Activated CD4-positive, alpha-beta T cell treated with anti-CD3 and anti-CD28 coated beads, Interleukin-2, amount 10 ng/mL, durations not matched to agents 24 days and 14 days (primary cell): ENCODE data around the gene TMA7B. TPM values are rescaled to one million over a fixed set of nuclear protein-coding genes. Genes with fewer than 3 reads are reported as not detected.

ENCODE experiments used
- DNase-seq: peaks from one replicate; pipeline ENCODE4 v3.0.0; 2022
- H3K27ac Mint-ChIP-seq: one replicate; pipeline ENCODE4 v1.8.0; 2022; ENCODE audit warnings: mild to moderate bottlenecking, mixed read lengths
- H3K27me3 Mint-ChIP-seq: one replicate; pipeline ENCODE4 v1.8.0; 2022; ENCODE audit warnings: mixed read lengths
- H3K36me3 Mint-ChIP-seq: one replicate; pipeline ENCODE4 v1.8.0; 2022; ENCODE audit warnings: low read depth, mild to moderate bottlenecking, mixed read lengths
- H3K4me1 Mint-ChIP-seq: one replicate; pipeline ENCODE4 v1.8.0; 2021; ENCODE audit warnings: mixed read lengths
- H3K4me3 Mint-ChIP-seq: one replicate; pipeline ENCODE4 v1.8.0; 2022; ENCODE audit warnings: mild to moderate bottlenecking, moderate library complexity, mixed read lengths
- H3K9me3 Mint-ChIP-seq: one replicate; pipeline ENCODE4 v1.8.0; 2021; ENCODE audit warnings: mixed read lengths
- intact Hi-C: fragments of 100-400 bp; cut with micrococcal nuclease; formaldehyde crosslinking; loops from one replicate; pipeline ENCODE4 v1.15.1; 2023
- total RNA-seq: library from RNA; stranded (reverse); gene quantifications from 2 replicates; pipeline ENCODE4 v1.2.3, GENCODE V29; 2022

Gene TMA7B
- total RNA-seq, 1 donor from 2014 or later: 0.96 TPM

DNA sequence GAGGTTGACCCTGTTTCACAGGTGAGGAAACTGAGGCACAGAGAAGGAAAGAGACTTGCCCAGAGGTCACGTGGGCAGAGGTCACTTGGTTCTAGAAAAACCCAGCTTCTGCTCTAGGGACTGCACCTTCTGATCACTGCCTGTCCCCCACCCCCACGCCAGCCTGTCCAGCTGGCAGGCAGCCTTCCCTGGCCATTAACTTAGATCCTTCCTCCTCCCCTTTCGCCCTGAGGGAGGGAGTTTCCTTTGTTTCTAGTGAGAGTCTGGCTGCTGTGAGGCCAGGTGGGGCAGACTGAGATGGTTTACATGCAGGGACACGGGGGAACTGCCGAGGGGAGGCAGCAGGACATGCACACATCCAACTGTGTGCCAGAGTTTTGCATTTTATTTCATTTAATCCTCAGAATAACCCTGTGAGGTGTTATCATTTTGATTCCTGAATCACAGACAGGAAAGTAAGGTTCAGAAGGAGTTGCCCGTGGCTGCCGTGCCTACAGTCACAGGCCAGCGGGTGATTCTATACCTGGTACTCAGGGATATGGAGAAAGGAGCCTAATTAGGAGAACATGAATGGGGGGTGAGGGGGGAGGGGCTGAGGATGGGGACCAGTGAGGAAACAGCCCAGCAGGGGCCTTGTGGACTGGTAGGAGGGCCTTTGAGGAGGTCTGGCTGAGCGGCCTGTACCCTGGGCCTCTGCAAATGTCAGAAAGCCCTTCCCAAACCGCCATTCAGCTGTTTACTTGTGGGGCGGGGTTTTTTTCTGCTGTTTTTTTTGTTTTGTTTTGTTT, 37.9 kb downstream of the TMA7B start:
- peaks cover 37% of the 10 kb centered on the region for H3K27me3 Mint-ChIP-seq
- no peak overlapping the region for H3K4me3 Mint-ChIP-seq
- H3K4me1 Mint-ChIP-seq: peaks cover 5% of the 10 kb centered on the region
- H3K36me3 Mint-ChIP-seq: no peaks in the 10 kb centered on the region
- no peaks in the 10 kb centered on the region for H3K9me3 Mint-ChIP-seq
- H3K27ac Mint-ChIP-seq: no peak overlapping the region
- intact Hi-C loops: no loop called here
- DNase-seq: no peak

DNA sequence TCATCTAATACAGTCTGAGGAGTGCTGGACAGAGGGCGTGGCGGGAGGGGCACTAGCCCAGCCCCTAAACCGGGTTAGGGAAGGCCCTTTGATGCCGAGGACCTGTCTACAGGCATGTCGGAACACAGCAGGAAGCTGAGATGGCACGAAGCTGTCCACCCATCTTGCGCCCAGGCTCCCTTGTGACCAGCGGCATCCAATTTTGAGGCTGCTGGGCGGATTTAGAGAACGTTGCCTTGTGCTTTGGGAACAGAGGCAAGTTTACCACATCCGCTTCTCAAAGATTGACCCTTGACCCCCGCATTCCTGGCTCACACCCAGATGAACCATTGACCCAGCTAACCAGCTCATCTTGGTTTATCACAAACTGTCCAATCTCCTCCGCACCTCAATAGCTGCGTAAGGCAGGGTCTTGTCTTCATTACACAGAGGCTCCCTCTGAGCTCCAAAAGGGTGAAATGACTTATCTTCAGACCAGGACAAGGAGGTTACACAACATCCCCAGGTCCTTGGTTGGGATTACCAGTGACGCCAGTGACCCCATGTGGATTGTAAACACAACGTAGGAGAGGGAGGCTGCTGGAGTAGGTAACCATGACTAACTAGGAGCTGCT, 39.1 kb downstream of the TMA7B start:
- no peaks in the 10 kb centered on the region for H3K9me3 Mint-ChIP-seq
- DNase-seq: no peak

DNA sequence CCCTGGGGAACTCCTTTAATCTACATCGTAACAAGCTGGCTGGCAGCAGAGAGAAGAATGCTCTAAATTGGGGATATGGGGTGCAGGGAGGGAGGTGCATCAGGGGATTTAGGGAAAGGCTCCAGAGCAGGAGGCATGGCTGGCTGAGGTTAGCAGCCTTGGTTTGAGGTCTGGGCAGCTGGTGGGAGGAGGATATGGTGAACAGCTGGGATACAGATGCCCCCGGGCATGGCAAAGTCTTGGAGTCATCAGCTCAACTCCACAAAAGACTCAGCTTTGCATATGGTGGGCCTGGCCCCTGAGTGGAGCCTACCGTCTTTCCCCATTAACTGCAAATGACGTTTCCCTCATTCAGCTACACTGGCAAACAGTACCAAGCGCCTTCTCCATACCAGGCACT, 40.0 kb downstream of the TMA7B start:
- Mint-ChIP-seq H3K9me3 (no peaks in the 10 kb centered on the region), H3K4me3 (no peak overlapping the region), H3K27ac (no peak overlapping the region), H3K4me1 (no peaks in the 10 kb centered on the region), H3K27me3 (peaks cover 29% of the 10 kb centered on the region), H3K36me3 (no peaks in the 10 kb centered on the region)
- DNase-seq: no peak
- intact Hi-C loops: no loop called here

More for the DNA sequence above, 39.1 kb downstream of the TMA7B start:
- Mint-ChIP-seq H3K4me3 (no peak overlapping the region), H3K4me1 (no peaks in the 10 kb centered on the region), H3K27ac (no peak overlapping the region), H3K27me3 (peaks cover 29% of the 10 kb centered on the region), H3K36me3 (no peaks in the 10 kb centered on the region)
- intact Hi-C loops: no loop called here

DNA sequence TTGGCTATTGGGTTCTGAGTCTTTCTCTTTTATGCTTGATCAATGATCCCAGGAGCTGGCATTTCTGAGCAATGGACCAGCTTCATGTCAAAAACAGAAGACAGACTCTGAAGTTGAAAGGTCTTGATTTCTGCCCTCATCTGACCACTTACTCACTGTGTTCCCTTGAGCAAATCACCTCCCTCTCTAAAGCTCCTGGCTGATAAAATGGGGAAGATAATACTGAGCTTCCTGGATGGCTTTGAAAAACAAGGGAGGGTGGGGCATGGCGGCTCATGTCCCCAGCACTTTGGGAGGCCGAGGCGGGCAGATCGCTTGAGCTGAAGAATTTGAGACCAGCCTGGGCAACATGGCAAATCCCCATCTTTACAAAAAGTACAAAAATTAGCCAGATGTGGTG, 40.9 kb downstream of the TMA7B start:
- Mint-ChIP-seq H3K4me1 (no peaks in the 10 kb centered on the region), H3K27me3 (peaks cover 24% of the 10 kb centered on the region), H3K4me3 (no peak overlapping the region), H3K36me3 (no peaks in the 10 kb centered on the region), H3K27ac (no peak overlapping the region), H3K9me3 (no peaks in the 10 kb centered on the region)
- no peak for DNase-seq
- intact Hi-C loops: no loop called here

- no peaks in the 10 kb centered on the region for H3K9me3 Mint-ChIP-seq
- no peak overlapping the region for H3K27ac Mint-ChIP-seq
- no peak overlapping the region for H3K4me3 Mint-ChIP-seq
- peaks cover 21% of the 10 kb centered on the region for H3K27me3 Mint-ChIP-seq
- intact Hi-C loops: no loop called here
- no peaks in the 10 kb centered on the region for H3K4me1 Mint-ChIP-seq
- DNase-seq: no peak
- no peaks in the 10 kb centered on the region for H3K36me3 Mint-ChIP-seq
Observed at GRCh38 chr22:40001800-40002577, 41.8 kb downstream of the TMA7B start.

DNA sequence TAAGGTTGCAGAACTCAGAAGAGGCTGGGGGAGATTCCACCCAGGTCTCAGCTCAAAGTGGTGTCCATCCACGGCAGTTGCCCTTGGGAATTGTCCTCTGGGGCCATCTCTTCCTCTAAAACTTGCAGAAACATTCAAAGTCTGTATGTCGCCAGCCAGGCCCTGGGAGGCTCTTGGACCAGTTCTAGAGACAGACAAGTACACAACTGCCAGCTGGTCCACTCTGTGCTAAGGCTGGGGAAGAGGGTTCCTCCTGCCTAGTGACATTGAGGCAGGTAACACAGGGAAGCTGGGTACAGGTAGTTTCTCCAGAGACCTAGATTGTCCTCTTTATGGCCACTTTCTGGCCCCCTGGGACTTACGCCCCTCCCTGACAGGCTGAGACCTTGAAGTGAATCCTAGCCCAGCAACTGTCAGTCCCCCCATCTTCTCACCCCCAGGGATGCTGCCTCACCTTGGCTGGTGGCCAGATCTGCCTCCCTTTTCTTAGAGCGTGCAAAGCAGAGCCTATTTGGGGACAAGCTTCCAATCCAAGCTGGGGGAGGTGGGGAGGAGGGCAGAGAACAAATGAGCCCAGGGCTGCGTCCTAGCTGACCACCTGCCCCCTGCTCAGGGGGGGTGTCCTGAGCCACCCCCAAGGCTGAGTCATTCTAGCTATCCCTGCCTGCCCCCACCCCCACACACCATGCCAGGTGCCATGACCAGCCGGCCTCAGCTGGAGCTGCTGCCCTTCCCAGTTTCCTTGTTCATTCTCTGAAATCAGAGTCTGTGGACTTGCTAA, 42.9 kb downstream of the TMA7B start:
- Mint-ChIP-seq H3K36me3 (no peaks in the 10 kb centered on the region), H3K4me3 (no peak overlapping the region), H3K27ac (no peak overlapping the region), H3K4me1 (peaks cover 2% of the 10 kb centered on the region), H3K27me3 (peaks cover 22% of the 10 kb centered on the region), H3K9me3 (no peaks in the 10 kb centered on the region)
- DNase-seq: no peak
- intact Hi-C loops: no loop called here

- Mint-ChIP-seq H3K4me3 (no peak overlapping the region), H3K4me1 (peaks cover 9% of the 10 kb centered on the region), H3K9me3 (no peaks in the 10 kb centered on the region), H3K36me3 (no peaks in the 10 kb centered on the region), H3K27me3 (peaks cover 30% of the 10 kb centered on the region), H3K27ac (no peak overlapping the region)
- DNase-seq: no peak
- intact Hi-C loops: no loop called here
Observed at GRCh38 chr22:40004836-40005235, 44.6 kb downstream of the TMA7B start.

DNA sequence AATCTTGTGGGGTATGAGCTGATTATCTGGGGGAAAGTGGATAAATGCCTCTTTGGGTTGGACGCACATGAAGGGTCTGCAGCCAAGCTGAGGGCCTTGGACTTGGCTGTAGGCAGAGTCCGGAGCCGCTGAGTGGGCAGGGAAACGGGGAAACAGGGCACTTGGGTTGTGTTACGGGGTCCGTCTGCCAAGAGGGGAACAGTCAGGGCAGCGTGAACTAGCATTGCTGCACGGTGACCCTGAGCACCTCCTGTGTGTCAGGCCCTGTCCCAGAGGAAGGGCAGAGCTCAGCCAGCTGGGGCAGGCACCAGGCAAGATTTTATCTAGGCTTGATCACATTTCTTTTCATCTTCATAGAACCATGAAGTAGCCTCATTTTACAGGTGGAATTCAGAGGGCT, 46.4 kb downstream of the TMA7B start:
- no peak overlapping the region for H3K4me3 Mint-ChIP-seq
- no peaks in the 10 kb centered on the region for H3K9me3 Mint-ChIP-seq
- intact Hi-C loops: no loop called here
- no peak overlapping the region for H3K27ac Mint-ChIP-seq
- H3K36me3 Mint-ChIP-seq: no peaks in the 10 kb centered on the region
- peaks cover 28% of the 10 kb centered on the region for H3K27me3 Mint-ChIP-seq
- peaks cover 9% of the 10 kb centered on the region for H3K4me1 Mint-ChIP-seq
- DNase-seq: no peak

GRCh38 chr22:40007853-40008710, 47.9 kb downstream of the TMA7B start:
- no peaks in the 10 kb centered on the region for H3K9me3 Mint-ChIP-seq
- H3K36me3 Mint-ChIP-seq: no peaks in the 10 kb centered on the region
- H3K4me3 Mint-ChIP-seq: no peak overlapping the region
- no peak for DNase-seq
- peaks cover 9% of the 10 kb centered on the region for H3K4me1 Mint-ChIP-seq
- no peak overlapping the region for H3K27ac Mint-ChIP-seq
- intact Hi-C loops: no loop called here
- peaks cover 29% of the 10 kb centered on the region for H3K27me3 Mint-ChIP-seq

GRCh38 chr22:40008726-40009291, 48.6 kb downstream of the TMA7B start:
- Mint-ChIP-seq H3K4me1 (peaks cover 9% of the 10 kb centered on the region), H3K36me3 (no peaks in the 10 kb centered on the region), H3K27ac (no peak overlapping the region), H3K4me3 (no peak overlapping the region), H3K27me3 (peaks cover 33% of the 10 kb centered on the region), H3K9me3 (no peaks in the 10 kb centered on the region)
- intact Hi-C loops: no loop called here
- DNase-seq: no peak

GRCh38 chr22:40009292-40009774, 49.1 kb downstream of the TMA7B start:
- no peaks in the 10 kb centered on the region for H3K9me3 Mint-ChIP-seq
- peak overlapping the region; percentile 44 for H3K4me3 Mint-ChIP-seq
- intact Hi-C loops: no loop called here
- no peak for DNase-seq
- H3K27ac Mint-ChIP-seq: peak overlapping the region; percentile 15
- peaks cover 9% of the 10 kb centered on the region for H3K4me1 Mint-ChIP-seq
- no peaks in the 10 kb centered on the region for H3K36me3 Mint-ChIP-seq
- peaks cover 33% of the 10 kb centered on the region for H3K27me3 Mint-ChIP-seq

- Mint-ChIP-seq H3K36me3 (no peaks in the 10 kb centered on the region), H3K9me3 (no peaks in the 10 kb centered on the region), H3K4me3 (peak overlapping the region; percentile 44), H3K27ac (peak overlapping the region; percentile 22), H3K27me3 (peaks cover 34% of the 10 kb centered on the region), H3K4me1 (peaks cover 9% of the 10 kb centered on the region)
- peak; percentile 75 for DNase-seq
- intact Hi-C loops: no loop called here
Observed at GRCh38 chr22:40009951-40010671, 49.9 kb downstream of the TMA7B start.
